Astrocyte (in vitro differentiated cells and primary cell): Measurements from ENCODE around the gene SPESP1. TPM values are rescaled to one million over a fixed set of nuclear protein-coding genes. Genes with fewer than 3 reads are reported as not detected.

Source experiments
- DNase-seq: peaks from one replicate; pipeline ENCODE4 v3.0.0-alpha.2; 2010; ENCODE audit warnings: low read depth
- FAIRE-seq: peaks from 2 replicates; lab custom pipeline; 2011; peaks lifted over from hg19 to GRCh38; lab: Jason Lieb, UNC
- H2AFZ ChIP-seq: 2 replicates; pipeline ENCODE4 v1.6.0; 2012; ENCODE audit warnings: low read depth, low read length, inconsistent platforms
- H3K27ac ChIP-seq: 2 replicates; pipeline ENCODE4 v1.5.1; 2011; ENCODE audit warnings: low read depth, low read length, inconsistent platforms
- H3K27me3 ChIP-seq: 2 replicates; pipeline ENCODE4 v1.6.0; 2011; ENCODE audit warnings: low read length, inconsistent platforms; ENCODE audit not compliant: insufficient read depth
- H3K36me3 ChIP-seq: 2 replicates; pipeline ENCODE4 v1.5.1; 2011; ENCODE audit warnings: low read length, inconsistent platforms; ENCODE audit not compliant: insufficient read depth
- H3K4me1 ChIP-seq: 2 replicates; pipeline ENCODE4 v1.5.1; 2011; ENCODE audit warnings: low read length, inconsistent platforms; ENCODE audit not compliant: insufficient read depth
- H3K4me2 ChIP-seq: 2 replicates; pipeline ENCODE4 v1.6.0; 2012; ENCODE audit warnings: low read length, inconsistent platforms
- H3K4me3 ChIP-seq: 2 replicates; pipeline ENCODE4 v1.5.1; 2011; ENCODE audit warnings: low read depth, mild to moderate bottlenecking, low read length, inconsistent platforms; ENCODE audit not compliant: insufficient read depth
- H3K79me2 ChIP-seq: 2 replicates; pipeline ENCODE4 v1.6.0; 2012; ENCODE audit warnings: mild to moderate bottlenecking, low read length, inconsistent platforms; ENCODE audit not compliant: insufficient read depth
- H3K9ac ChIP-seq: 2 replicates; pipeline ENCODE4 v1.6.0; 2012; ENCODE audit warnings: mild to moderate bottlenecking, low read length, inconsistent platforms
- H3K9me3 ChIP-seq: 2 replicates; pipeline ENCODE4 v1.5.1; 2012; ENCODE audit warnings: low read depth, mild to moderate bottlenecking, low read length, inconsistent platforms; ENCODE audit not compliant: insufficient read depth
- H4K20me1 ChIP-seq: 2 replicates; pipeline ENCODE4 v1.6.0; 2012; ENCODE audit warnings: low read length, inconsistent platforms; ENCODE audit not compliant: insufficient read depth
- H3K27ac Mint-ChIP-seq: one replicate; pipeline ENCODE4 v1.8.0; 2021; ENCODE audit warnings: mild to moderate bottlenecking, mixed read lengths; ENCODE audit not compliant: unreplicated experiment
- H3K27me3 Mint-ChIP-seq: one replicate; pipeline ENCODE4 v1.8.0; 2021; ENCODE audit warnings: low read depth, mixed read lengths; ENCODE audit not compliant: unreplicated experiment
- H3K36me3 Mint-ChIP-seq: one replicate; pipeline ENCODE4 v1.8.0; 2021; ENCODE audit warnings: low read depth, mixed read lengths; ENCODE audit not compliant: unreplicated experiment
- H3K4me1 Mint-ChIP-seq: one replicate; pipeline ENCODE4 v1.8.0; 2021; ENCODE audit warnings: low read depth, mixed read lengths; ENCODE audit not compliant: unreplicated experiment
- H3K4me3 Mint-ChIP-seq: one replicate; pipeline ENCODE4 v1.8.0; 2021; ENCODE audit warnings: mild to moderate bottlenecking, moderate library complexity, mixed read lengths; ENCODE audit not compliant: unreplicated experiment
- H3K9me3 Mint-ChIP-seq: one replicate; pipeline ENCODE4 v1.8.0; 2021; ENCODE audit warnings: mild to moderate bottlenecking, mixed read lengths; ENCODE audit not compliant: unreplicated experiment
- CTCF ChIP-seq: IDR thresholded peaks from 2 replicates; pipeline ENCODE4 v1.5.1; 2011; ENCODE audit warnings: low read depth, mild to moderate bottlenecking, inconsistent platforms, low read length, moderate library complexity; ENCODE audit not compliant: insufficient read depth
- EZH2 ChIP-seq: IDR thresholded peaks from 2 replicates; pipeline ENCODE4 v1.6.1; 2012; ENCODE audit warnings: mild to moderate bottlenecking, low read length, inconsistent platforms; ENCODE audit not compliant: insufficient read depth
- total RNA-seq: library from RNA; stranded (reverse); gene quantifications from 2 replicates; pipeline ENCODE4 v1.2.1, GENCODE V29; 2021

SPESP1 gene
- total RNA-seq, 1 donor from 2014 or later, result not detected

- Histone ChIP-seq H3K4me2 (no peak overlapping the region), H3K79me2 (no peaks in the 10 kb centered on the region), H3K36me3 (no peaks in the 10 kb centered on the region), H4K20me1 (no peaks in the 10 kb centered on the region), H2AFZ (no peak overlapping the region), H3K9ac (no peak overlapping the region), H3K9me3 (no peaks in the 10 kb centered on the region), H3K4me1 (no peaks in the 10 kb centered on the region), H3K4me3 (no peak overlapping the region), H3K27ac (no peak overlapping the region), H3K27me3 (no peaks in the 10 kb centered on the region)
- no peak for TF ChIP-seq CTCF
- peaks cover 21% of the 10 kb centered on the region for H3K9me3 Mint-ChIP-seq
- DNase-seq (no peak), FAIRE-seq (no peak)
- no peak overlapping the region for H3K27ac Mint-ChIP-seq
- H3K27me3 Mint-ChIP-seq, result peaks cover 14% of the 10 kb centered on the region
- peaks cover under 1% of the 10 kb centered on the region for H3K4me1 Mint-ChIP-seq
- H3K4me3 Mint-ChIP-seq, result no peak overlapping the region
- no peaks in the 10 kb centered on the region for H3K36me3 Mint-ChIP-seq
These were observed 48.7 kb downstream of the SPESP1 start for GRCh38 chr15:68979006-68979405.

GRCh38 chr15:68979816-68980215 lies 49.5 kb downstream of the SPESP1 start:
- H3K9ac ChIP-seq, result no peak overlapping the region
- H3K36me3 ChIP-seq, result no peaks in the 10 kb centered on the region
- H3K4me2 ChIP-seq, result no peak overlapping the region
- H3K27me3 ChIP-seq, result no peaks in the 10 kb centered on the region
- Mint-ChIP-seq H3K4me3 (no peak overlapping the region), H3K36me3 (no peaks in the 10 kb centered on the region), H3K4me1 (peaks cover 8% of the 10 kb centered on the region), H3K27ac (no peak overlapping the region), H3K9me3 (peaks cover 17% of the 10 kb centered on the region), H3K27me3 (peaks cover 14% of the 10 kb centered on the region)
- TF ChIP-seq EZH2 (no peak), CTCF (no peak)
- H3K79me2 ChIP-seq, result no peaks in the 10 kb centered on the region
- no peak overlapping the region for H2AFZ ChIP-seq
- no peak overlapping the region for H3K27ac ChIP-seq
- H3K4me3 ChIP-seq, result no peak overlapping the region
- FAIRE-seq (no peak), DNase-seq (no peak)
- H4K20me1 ChIP-seq, result no peaks in the 10 kb centered on the region
- no peaks in the 10 kb centered on the region for H3K4me1 ChIP-seq
- no peaks in the 10 kb centered on the region for H3K9me3 ChIP-seq

GRCh38 chr15:68980786-68981185 lies 50.5 kb downstream of the SPESP1 start:
- H3K9ac ChIP-seq, result no peak overlapping the region
- no peak overlapping the region for H3K27ac Mint-ChIP-seq
- H3K4me3 Mint-ChIP-seq, result no peak overlapping the region
- no peaks in the 10 kb centered on the region for H3K79me2 ChIP-seq
- no peaks in the 10 kb centered on the region for H3K9me3 ChIP-seq
- DNase-seq, result no peak
- H3K4me1 Mint-ChIP-seq, result peaks cover 8% of the 10 kb centered on the region
- H3K36me3 ChIP-seq, result no peaks in the 10 kb centered on the region
- H3K27me3 Mint-ChIP-seq, result peaks cover 14% of the 10 kb centered on the region
- no peak overlapping the region for H2AFZ ChIP-seq
- TF ChIP-seq CTCF, result no peak
- no peak for TF ChIP-seq EZH2
- H3K4me1 ChIP-seq, result no peaks in the 10 kb centered on the region
- H3K4me3 ChIP-seq, result no peak overlapping the region
- H3K4me2 ChIP-seq, result no peak overlapping the region
- no peak overlapping the region for H3K27ac ChIP-seq
- H3K36me3 Mint-ChIP-seq, result no peaks in the 10 kb centered on the region
- FAIRE-seq, result no peak
- H4K20me1 ChIP-seq, result no peaks in the 10 kb centered on the region
- H3K27me3 ChIP-seq, result no peaks in the 10 kb centered on the region
- H3K9me3 Mint-ChIP-seq, result peaks cover 16% of the 10 kb centered on the region
